K562 (cell line): Measurements from ENCODE around the gene TMEM131L. TPM values are rescaled to one million over a fixed set of nuclear protein-coding genes. Genes with fewer than 3 reads are reported as not detected.

Experiments
- ATAC-seq: fragments of 200-7000 bp; cut with Tn5 transposase; 3 replicates; pipeline ENCODE4 v1.9.1; 2020; ENCODE audit warnings: moderate library complexity
- BruUV-seq: library from RNA; stranded (reverse); fragments of 400-500 nt; replicated peaks from 2 replicates; lab custom pipeline; 2021; lab: Mats Ljungman, UMichigan
- CTCF ChIA-PET: fragments of 300-600 bp; formaldehyde crosslinking; extraction: SDS; loops from one replicate; lab custom pipeline; 2021; ENCODE audit warnings: low intra/inter-chr PET ratio; lab: Yijun Ruan, JAX
- POLR2A ChIA-PET: fragments of 300-600, 350-650 bp; sonication (Branson Sonifier 250); formaldehyde crosslinking; extraction: SDS; loops from one replicate; lab custom pipeline; 2021; ENCODE audit warnings: antibody characterized with exemption, inconsistent platforms; lab: Yijun Ruan, JAX
- DNase-seq, 4 experiments: peaks; one replicate each; pipeline versions ENCODE4 v3.0.0 to v3.0.0-alpha.2; 2011 to 2018; ENCODE audit warnings: low spot score in 3 of 4, mixed read lengths in 3 of 4; ENCODE audit errors: extremely low read depth in 1 of 4
- FAIRE-seq: peaks from 2 replicates; lab custom pipeline; 2011; peaks lifted over from hg19 to GRCh38; lab: Jason Lieb, UNC
- H2AFZ ChIP-seq: 2 replicates; pipeline ENCODE4 v1.6.0; 2011; ENCODE audit warnings: low read depth, low read length, control low read depth, inconsistent platforms
- H3K27ac ChIP-seq: fragments of 200-600 bp; 3 replicates; pipeline ENCODE4 v1.8.0; 2011; ENCODE audit warnings: low read depth, mild to moderate bottlenecking, control low read depth, inconsistent platforms, low read length, moderate library complexity, mixed read lengths; ENCODE audit errors: extremely low read depth
- H3K27me3 ChIP-seq, 2 experiments: fragments of 300-600 bp in 1 of 2; 2 replicates in 1 of 2; 3 replicates in 1 of 2; pipeline versions ENCODE4 v1.6.0 to v1.8.0; 2011; ENCODE audit warnings: inconsistent platforms in 2 of 2, low read length in 2 of 2, mild to moderate bottlenecking in 1 of 2, mixed read lengths in 1 of 2, moderate library complexity in 1 of 2; ENCODE audit not compliant: control insufficient read depth in 2 of 2, insufficient read depth in 2 of 2
- H3K36me3 ChIP-seq: fragments of 300-600 bp; 3 replicates; pipeline ENCODE4 v1.8.0; 2011; ENCODE audit warnings: mild to moderate bottlenecking, low read length, inconsistent platforms; ENCODE audit not compliant: control insufficient read depth, insufficient read depth
- H3K4me1 ChIP-seq, 2 experiments: fragments of 200-600 bp in 1 of 2; replicated peaks in 1 of 2; 2 replicates in 1 of 2; 3 replicates in 1 of 2; pipeline versions ENCODE4 v1.5.1 to v1.8.0; 2011; ENCODE audit warnings: inconsistent platforms in 2 of 2, low read length in 2 of 2, mild to moderate bottlenecking in 1 of 2, mixed read lengths in 1 of 2, moderate library complexity in 1 of 2; ENCODE audit not compliant: control insufficient read depth in 2 of 2, insufficient read depth in 2 of 2
- H3K4me2 ChIP-seq: 2 replicates; pipeline ENCODE4 v1.6.1; 2011; ENCODE audit warnings: low read length, control low read depth, inconsistent platforms, mixed read lengths; ENCODE audit not compliant: insufficient read depth
- H3K4me3 ChIP-seq: fragments of 200-600 bp; sonication (generic), shearing (Covaris generic); 2 replicates; pipeline ENCODE4 v1.5.1; 2016; ENCODE audit warnings: control low read depth, inconsistent platforms
- H3K79me2 ChIP-seq: fragments of 200-600 bp; 3 replicates; pipeline ENCODE4 v1.8.0; 2011; ENCODE audit warnings: low read length, inconsistent platforms; ENCODE audit not compliant: control insufficient read depth, insufficient read depth
- H3K9ac ChIP-seq, 2 experiments: 2 replicates each; pipeline versions ENCODE4 v1.6.0 to v1.6.1; 2011; ENCODE audit warnings: low read depth in 2 of 2, low read length in 2 of 2, control low read depth in 1 of 2, inconsistent platforms in 1 of 2, mild to moderate bottlenecking in 1 of 2, mixed read lengths in 1 of 2; ENCODE audit not compliant: insufficient read depth in 1 of 2
- H3K9me1 ChIP-seq: one replicate; pipeline ENCODE4 v1.6.0; 2011; ENCODE audit warnings: inconsistent platforms, mild to moderate bottlenecking, low read length, moderate library complexity; ENCODE audit not compliant: control insufficient read depth, insufficient read depth
- H3K9me3 ChIP-seq: replicated peaks from 2 replicates; pipeline ENCODE4 v1.5.1; 2011; ENCODE audit warnings: low read depth, low read length, inconsistent platforms; ENCODE audit not compliant: control insufficient read depth, insufficient read depth
- H4K20me1 ChIP-seq: replicated peaks from 2 replicates; pipeline ENCODE4 v1.6.1; 2011; ENCODE audit warnings: low read length, inconsistent platforms, mixed read lengths; ENCODE audit not compliant: control insufficient read depth, insufficient read depth
- BCL6 ChIP-seq: fragments of 250-450 bp; sonication (Bioruptor Pico); IDR thresholded peaks from 2 replicates; pipeline ENCODE4 v1.4.0; 2020
- EZH2 ChIP-seq: IDR thresholded peaks from 2 replicates; pipeline ENCODE4 v1.6.1; 2012; ENCODE audit warnings: low read depth, mild to moderate bottlenecking, inconsistent platforms, low read length, borderline replicate concordance
- SPI1 ChIP-seq: IDR thresholded peaks from 2 replicates; pipeline ENCODE4 v1.6.1; 2011; ENCODE audit warnings: low read depth, low read length, control low read depth, borderline replicate concordance
- ZC3H11A ChIP-seq: IDR thresholded peaks from 2 replicates; pipeline ENCODE4 v1.6.1; 2012; ENCODE audit warnings: low read depth, low read length, improper control_type of control experiment
- WGBS: fragments of 100-300 bp; shearing (Covaris generic); methylation state at CpG from one replicate; pipeline ENCODE4 v1.1.6; 2016; ENCODE audit warnings: low coverage, mixed read lengths; ENCODE audit not compliant: insufficient coverage; ENCODE audit errors: missing lambda C conversion rate; 5-methylcytosine and 5-hydroxymethylcytosine counted together
- in situ Hi-C: fragments of 300-500 bp; cut with MboI; formaldehyde crosslinking; loops from 4 replicates; pipeline ENCODE4 v1.15.0; 2018; ENCODE audit warnings: inconsistent platforms, mixed read lengths
- intact Hi-C: fragments of 100-400 bp; cut with micrococcal nuclease; formaldehyde crosslinking; loops from 2 replicates; pipeline ENCODE4 v1.14.2; 2022
- polyA plus RNA-seq, 8 experiments: library from polyadenylated mRNA; depleted of rRNA in 4 of 8; stranded (reverse) in 5 of 8; unstranded in 3 of 8; fragments of >200 nt; fragmentation: Nextera tagmentation in 2 of 8; fragmentation: Illumina TruSeq in 1 of 8; extraction: Ambion mirVana in 2 of 8; extraction: Trizol in 1 of 8; gene quantifications; 2 replicates each; pipeline versions ENCODE4 v1.2.1 to v1.2.3, GENCODE V29; 2011 to 2014; ENCODE audit warnings: inconsistent platforms in 1 of 8, missing spikeins in 1 of 8
- total RNA-seq, 7 experiments: library from RNA; depleted of rRNA in 6 of 7; stranded (reverse); fragments of >200 nt in 6 of 7; fragmentation: Illumina TruSeq in 2 of 7; extraction: Trizol in 2 of 7; gene quantifications; 2 replicates each; pipeline versions ENCODE4 v1.2.1 to v1.2.3, GENCODE V29; 2011 to 2021; ENCODE audit warnings: low replicate concordance in 1 of 7
- TF ChIP-seq, protein P1 (sequence below), 2 experiments: fragments of 450-650 bp; IDR thresholded peaks; 2 replicates each; pipeline ENCODE4 v1.6.1; 2016
- TF ChIP-seq, protein P2 (sequence below): fragments of 450-650 bp; IDR thresholded peaks from 2 replicates; pipeline ENCODE4 v1.7.1; 2018; ENCODE audit warnings: mild to moderate bottlenecking, low read depth; ENCODE audit not compliant: partially characterized antibody
- TF ChIP-seq, protein P3 (sequence below): fragments of 250-450 bp; sonication (Bioruptor Pico); IDR thresholded peaks from 2 replicates; pipeline ENCODE4 v1.5.0; 2020; ENCODE audit warnings: mild to moderate bottlenecking, borderline replicate concordance

TMEM131L gene
- total and polyA plus RNA-seq, 9 of the 15 experiments (the other 6 are each of a cell fraction or from before 2014, with no cell fraction given), result 1.2 to 20.8 (median 12.9) TPM

DNA sequence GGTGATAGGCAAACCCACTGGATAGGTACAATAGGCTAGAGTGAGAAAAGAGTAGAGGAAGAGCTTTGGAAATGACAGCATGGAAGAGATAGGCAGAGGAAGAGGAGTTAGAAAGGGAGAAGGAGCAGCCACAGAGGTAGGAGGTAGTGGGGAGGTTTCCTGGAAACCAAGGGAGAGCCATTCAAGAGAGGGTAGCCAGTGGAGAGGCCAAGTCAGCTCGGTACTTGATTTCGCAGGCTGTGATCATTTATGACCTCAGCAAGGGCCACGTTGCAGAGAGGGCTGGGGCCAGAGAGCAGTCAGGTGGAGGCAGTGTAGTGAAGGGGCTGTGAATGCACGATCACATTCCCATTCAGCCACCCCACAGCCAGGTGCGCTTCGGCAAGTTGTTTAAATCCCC lies 76.0 kb downstream of the TMEM131L start:
- intact Hi-C loops, result loop anchor here (1.0 kb wide), 1 partner anchor 109 kb away; no protein-coding TSS in a partner anchor
- POLR2A ChIA-PET, result interaction anchor here (1.5 kb wide), 1 partner anchor 15 kb away, joined by 4 read pairs; no protein-coding TSS in a partner anchor
- Histone ChIP-seq H3K36me3 (no peaks in the 10 kb centered on the region; the same call in 1 of the 3 replicates), H3K4me2 (no peak overlapping the region), H3K79me2 (peaks cover 4% of the 10 kb centered on the region; the same call in 2 of the 3 replicates), H3K27me3 (no peaks in the 10 kb centered on the region), H3K4me1 (no peaks in the 10 kb centered on the region; a peak in 2 of 5 replicates), H3K9me1 (no peaks in the 10 kb centered on the region), H3K27ac (no peak overlapping the region), H4K20me1 (peaks cover 5% of the 10 kb centered on the region), H3K9me3 (no peaks in the 10 kb centered on the region), H3K4me3 (no peak overlapping the region), H3K9ac (0 out of 4 replicates have a peak overlapping the region, but pooled peaks of 1 of the 2 experiments have one; percentile 61), H2AFZ (no peak overlapping the region)
- DNase-seq, result no peak
- 68% methylated on average over 6 of the region's 6 CpGs for WGBS
- peak; percentile 50 for ATAC-seq
- BruUV-seq, result no TSS peak
- FAIRE-seq, result no peak
- TF ChIP-seq, protein P1, sequence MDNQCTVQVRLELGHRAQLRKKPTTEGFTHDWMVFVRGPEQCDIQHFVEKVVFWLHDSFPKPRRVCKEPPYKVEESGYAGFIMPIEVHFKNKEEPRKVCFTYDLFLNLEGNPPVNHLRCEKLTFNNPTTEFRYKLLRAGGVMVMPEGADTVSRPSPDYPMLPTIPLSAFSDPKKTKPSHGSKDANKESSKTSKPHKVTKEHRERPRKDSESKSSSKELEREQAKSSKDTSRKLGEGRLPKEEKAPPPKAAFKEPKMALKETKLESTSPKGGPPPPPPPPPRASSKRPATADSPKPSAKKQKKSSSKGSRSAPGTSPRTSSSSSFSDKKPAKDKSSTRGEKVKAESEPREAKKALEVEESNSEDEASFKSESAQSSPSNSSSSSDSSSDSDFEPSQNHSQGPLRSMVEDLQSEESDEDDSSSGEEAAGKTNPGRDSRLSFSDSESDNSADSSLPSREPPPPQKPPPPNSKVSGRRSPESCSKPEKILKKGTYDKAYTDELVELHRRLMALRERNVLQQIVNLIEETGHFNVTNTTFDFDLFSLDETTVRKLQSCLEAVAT (IDR thresholded peaks at IDR 0.05), result peak in 1 of 2 experiments; percentile 82; a peak in 2 of 4 replicates
- no peak for TF ChIP-seq EZH2
- in situ Hi-C loops, result no loop called here
- CTCF ChIA-PET, result interaction anchor here (0.6 kb wide), 1 partner anchor 109 kb away, joined by 3 read pairs; no protein-coding TSS in a partner anchor

DNA sequence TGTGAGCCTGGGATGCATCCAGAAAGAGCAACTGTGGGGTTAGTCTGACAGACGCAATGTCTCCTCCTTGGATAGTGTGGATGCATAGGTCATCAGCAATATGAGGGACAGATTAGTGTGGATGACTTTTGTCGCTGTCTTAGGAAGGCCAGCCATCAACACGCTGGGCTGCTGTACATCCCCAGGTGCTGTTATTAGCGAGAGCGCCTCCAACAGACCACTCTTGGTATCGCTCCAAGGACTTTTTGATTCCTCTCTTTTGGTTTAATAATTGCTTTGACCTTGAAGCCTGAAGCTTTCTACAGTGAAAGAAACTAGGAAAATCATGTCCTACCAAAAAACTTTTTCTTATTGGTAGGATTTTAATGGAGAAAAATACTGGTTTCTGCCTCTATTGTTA lies 76.7 kb downstream of the TMEM131L start:
- POLR2A ChIA-PET, result no interaction called here
- intact Hi-C loops, result loop anchor here (1.0 kb wide), 1 partner anchor 110 kb away; no protein-coding TSS in a partner anchor
- peak; percentile 73 for ATAC-seq
- TF ChIP-seq BCL6 (CRISPR knock-in tag), result no peak
- TF ChIP-seq, protein P2, sequence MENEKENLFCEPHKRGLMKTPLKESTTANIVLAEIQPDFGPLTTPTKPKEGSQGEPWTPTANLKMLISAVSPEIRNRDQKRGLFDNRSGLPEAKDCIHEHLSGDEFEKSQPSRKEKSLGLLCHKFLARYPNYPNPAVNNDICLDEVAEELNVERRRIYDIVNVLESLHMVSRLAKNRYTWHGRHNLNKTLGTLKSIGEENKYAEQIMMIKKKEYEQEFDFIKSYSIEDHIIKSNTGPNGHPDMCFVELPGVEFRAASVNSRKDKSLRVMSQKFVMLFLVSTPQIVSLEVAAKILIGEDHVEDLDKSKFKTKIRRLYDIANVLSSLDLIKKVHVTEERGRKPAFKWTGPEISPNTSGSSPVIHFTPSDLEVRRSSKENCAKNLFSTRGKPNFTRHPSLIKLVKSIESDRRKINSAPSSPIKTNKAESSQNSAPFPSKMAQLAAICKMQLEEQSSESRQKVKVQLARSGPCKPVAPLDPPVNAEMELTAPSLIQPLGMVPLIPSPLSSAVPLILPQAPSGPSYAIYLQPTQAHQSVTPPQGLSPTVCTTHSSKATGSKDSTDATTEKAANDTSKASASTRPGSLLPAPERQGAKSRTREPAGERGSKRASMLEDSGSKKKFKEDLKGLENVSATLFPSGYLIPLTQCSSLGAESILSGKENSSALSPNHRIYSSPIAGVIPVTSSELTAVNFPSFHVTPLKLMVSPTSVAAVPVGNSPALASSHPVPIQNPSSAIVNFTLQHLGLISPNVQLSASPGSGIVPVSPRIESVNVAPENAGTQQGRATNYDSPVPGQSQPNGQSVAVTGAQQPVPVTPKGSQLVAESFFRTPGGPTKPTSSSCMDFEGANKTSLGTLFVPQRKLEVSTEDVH, result no peak
- TF ChIP-seq ZC3H11A, result no peak
- TF ChIP-seq, protein P3, sequence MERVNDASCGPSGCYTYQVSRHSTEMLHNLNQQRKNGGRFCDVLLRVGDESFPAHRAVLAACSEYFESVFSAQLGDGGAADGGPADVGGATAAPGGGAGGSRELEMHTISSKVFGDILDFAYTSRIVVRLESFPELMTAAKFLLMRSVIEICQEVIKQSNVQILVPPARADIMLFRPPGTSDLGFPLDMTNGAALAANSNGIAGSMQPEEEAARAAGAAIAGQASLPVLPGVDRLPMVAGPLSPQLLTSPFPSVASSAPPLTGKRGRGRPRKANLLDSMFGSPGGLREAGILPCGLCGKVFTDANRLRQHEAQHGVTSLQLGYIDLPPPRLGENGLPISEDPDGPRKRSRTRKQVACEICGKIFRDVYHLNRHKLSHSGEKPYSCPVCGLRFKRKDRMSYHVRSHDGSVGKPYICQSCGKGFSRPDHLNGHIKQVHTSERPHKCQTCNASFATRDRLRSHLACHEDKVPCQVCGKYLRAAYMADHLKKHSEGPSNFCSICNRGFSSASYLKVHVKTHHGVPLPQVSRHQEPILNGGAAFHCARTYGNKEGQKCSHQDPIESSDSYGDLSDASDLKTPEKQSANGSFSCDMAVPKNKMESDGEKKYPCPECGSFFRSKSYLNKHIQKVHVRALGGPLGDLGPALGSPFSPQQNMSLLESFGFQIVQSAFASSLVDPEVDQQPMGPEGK, result no peak
- no peak for TF ChIP-seq SPI1

More for the DNA sequence above, 76.7 kb downstream of the TMEM131L start:
- Histone ChIP-seq H2AFZ (no peak overlapping the region), H3K27ac (no peak overlapping the region), H4K20me1 (peaks cover 5% of the 10 kb centered on the region), H3K27me3 (no peaks in the 10 kb centered on the region), H3K36me3 (no peaks in the 10 kb centered on the region; the same call in 2 of the 3 replicates), H3K4me3 (no peak overlapping the region), H3K4me1 (no peaks in the 10 kb centered on the region; a peak in 2 of 5 replicates), H3K9me1 (no peaks in the 10 kb centered on the region), H3K9ac (no peak overlapping the region), H3K9me3 (no peaks in the 10 kb centered on the region), H3K4me2 (no peak overlapping the region), H3K79me2 (peaks cover 4% of the 10 kb centered on the region; the same call in 2 of the 3 replicates)
- whole genome bisulfite sequencing, result 70% methylated on average over 6 of the region's 6 CpGs
- CTCF ChIA-PET, result interaction anchor here (1.1 kb wide), 1 partner anchor 198 kb away, joined by 3 read pairs; no protein-coding TSS in a partner anchor
- in situ Hi-C loops, result no loop called here
- BruUV-seq, result no TSS peak
- DNase-seq, result peak in 3 of 4 experiments; percentile 30 to 56 (median 50)
- peak; percentile 75 for FAIRE-seq
